Hippocampal formation (tissue), 2 donors: ENCODE data around the gene CMKLR1.

Source experiments
- DNase-seq, 2 donors: peaks; one replicate each; lab custom pipeline; 2025; lab: John Stamatoyannopoulos, UW

The CMKLR1 gene

GRCh38 chr12:108338915-108339657 is at the start of gene CMKLR1:
TSS of gene CMKLR1 (minus strand) at chr12:108339311. CDS start at chr12:108293591, 45,720 bp downstream.
- DNase-seq, result no peak

- no peak for DNase-seq
Measured at GRCh38 chr12:108387771-108388170, 48.7 kb upstream of the CMKLR1 start.

- DNase-seq, result no peak
Measured at GRCh38 chr12:108386709-108387360, 47.7 kb upstream of the CMKLR1 start.

- no peak for DNase-seq
Measured at GRCh38 chr12:108382437-108382801, 43.3 kb upstream of the CMKLR1 start.

- DNase-seq, result no peak
Measured at GRCh38 chr12:108381787-108382436, 42.8 kb upstream of the CMKLR1 start.

- DNase-seq, result no peak
Measured at GRCh38 chr12:108380382-108380781, 41.3 kb upstream of the CMKLR1 start.

- no peak for DNase-seq
Measured at GRCh38 chr12:108379823-108380222, 40.7 kb upstream of the CMKLR1 start.

- DNase-seq, result no peak
Measured at GRCh38 chr12:108378926-108379325, 39.8 kb upstream of the CMKLR1 start.

- DNase-seq, result no peak
Measured at GRCh38 chr12:108377260-108377659, 38.1 kb upstream of the CMKLR1 start.

GRCh38 chr12:108375986-108376663 is 37.0 kb upstream of the CMKLR1 start:
- no peak for DNase-seq

GRCh38 chr12:108374596-108375320 is 35.6 kb upstream of the CMKLR1 start:
- DNase-seq, result no peak

GRCh38 chr12:108373111-108373510 is 34.0 kb upstream of the CMKLR1 start:
- no peak for DNase-seq

- no peak for DNase-seq
Measured at GRCh38 chr12:108371801-108372344, 32.8 kb upstream of the CMKLR1 start.

GRCh38 chr12:108370415-108370814 is 31.3 kb upstream of the CMKLR1 start:
- DNase-seq, result no peak

- no peak for DNase-seq
Measured at GRCh38 chr12:108369736-108370396, 30.8 kb upstream of the CMKLR1 start.

- DNase-seq, result no peak
Measured at GRCh38 chr12:108368089-108368488, 29.0 kb upstream of the CMKLR1 start.

GRCh38 chr12:108367436-108367835 is 28.3 kb upstream of the CMKLR1 start:
- DNase-seq, result no peak

- DNase-seq, result no peak
Measured at GRCh38 chr12:108365324-108365723, 26.2 kb upstream of the CMKLR1 start.

GRCh38 chr12:108364879-108365278 is 25.8 kb upstream of the CMKLR1 start:
- DNase-seq, result no peak

GRCh38 chr12:108363565-108363964 is 24.5 kb upstream of the CMKLR1 start:
- DNase-seq, result no peak

- no peak for DNase-seq
Measured at GRCh38 chr12:108363165-108363564, 24.1 kb upstream of the CMKLR1 start.
